ENCODE measurements around the gene DDO. TPM values are rescaled to one million over a fixed set of nuclear protein-coding genes. Genes with fewer than 3 reads are reported as not detected.

The DDO gene
- total RNA-seq, 1 donor from 2014 or later, result 6.6 TPM

DNA sequence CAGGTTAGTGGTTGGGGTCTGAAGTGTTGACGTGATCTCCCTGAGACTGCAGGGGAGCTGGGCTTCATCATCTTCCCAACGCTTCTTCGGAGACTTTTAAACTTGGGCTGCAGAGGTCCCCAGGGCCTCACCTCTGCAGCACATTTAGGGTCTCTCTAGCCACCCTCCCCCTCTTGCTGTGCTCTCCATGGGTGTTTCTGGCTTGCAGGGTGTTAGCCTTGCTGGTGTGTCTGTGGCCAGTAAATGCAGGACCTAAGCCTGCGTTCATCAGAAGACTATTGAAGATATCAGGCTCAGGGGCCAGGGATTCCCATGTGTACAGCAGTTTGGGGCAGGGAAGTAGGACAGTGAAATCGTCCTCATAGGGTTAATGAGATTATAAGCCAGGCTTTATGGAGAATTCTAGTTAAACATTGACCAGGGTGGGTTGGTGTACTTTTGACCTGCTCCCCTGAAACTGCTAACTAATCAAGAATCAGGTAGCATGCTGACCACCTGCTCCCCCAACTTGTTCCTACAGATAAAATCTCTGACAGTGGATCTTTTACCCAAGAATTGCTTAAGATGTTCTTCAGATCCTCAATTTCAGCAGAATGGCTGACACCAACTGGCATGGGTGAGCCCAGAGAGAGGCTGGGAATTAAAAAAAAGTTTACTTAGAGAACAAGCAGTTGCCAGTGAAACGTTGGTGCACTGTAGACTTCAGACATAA is 3.8 kb upstream of the DDO start:
- DNase-seq, result no peak

DNA sequence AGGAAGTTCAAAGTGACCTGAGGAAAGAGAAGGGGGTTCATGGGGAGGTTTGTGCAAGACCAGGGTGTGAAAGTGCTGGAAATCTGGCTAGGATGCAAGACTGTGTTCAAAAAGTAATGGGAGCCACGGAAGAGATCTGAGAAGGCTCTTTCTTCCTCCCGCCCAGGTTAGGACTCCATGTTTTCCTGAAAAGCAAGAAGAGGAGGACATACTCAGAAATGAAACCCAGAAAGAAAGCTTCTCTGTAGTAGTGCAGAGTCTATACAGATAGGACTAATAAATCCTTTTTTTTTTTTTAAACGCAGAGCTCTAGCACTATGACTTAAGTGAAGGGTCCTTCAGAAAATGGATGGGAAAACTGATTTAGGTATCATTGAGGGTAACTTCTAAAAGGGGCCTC is 3.2 kb upstream of the DDO start:
- no peak for DNase-seq

DNA sequence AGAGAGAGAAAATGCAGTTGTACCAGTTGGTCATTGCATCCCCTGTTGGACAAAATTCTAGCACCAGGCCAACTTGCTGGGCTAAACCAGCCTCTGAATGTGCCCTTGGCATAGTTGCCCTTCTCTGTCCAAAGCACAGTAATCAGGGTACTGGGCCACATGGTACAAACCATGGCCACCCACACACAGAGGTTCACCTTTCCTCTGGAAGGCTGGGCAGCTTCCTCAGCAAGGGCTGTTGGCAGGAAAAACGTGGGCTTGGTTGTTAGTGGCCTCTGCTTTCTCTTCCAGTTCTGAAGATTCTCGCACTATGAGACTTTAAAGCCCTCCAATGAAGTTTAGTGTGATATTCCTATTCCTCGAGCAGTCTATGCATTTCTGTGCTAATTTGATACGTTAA is 706 bp downstream of the DDO start:
- DNase-seq, result no peak

DNA sequence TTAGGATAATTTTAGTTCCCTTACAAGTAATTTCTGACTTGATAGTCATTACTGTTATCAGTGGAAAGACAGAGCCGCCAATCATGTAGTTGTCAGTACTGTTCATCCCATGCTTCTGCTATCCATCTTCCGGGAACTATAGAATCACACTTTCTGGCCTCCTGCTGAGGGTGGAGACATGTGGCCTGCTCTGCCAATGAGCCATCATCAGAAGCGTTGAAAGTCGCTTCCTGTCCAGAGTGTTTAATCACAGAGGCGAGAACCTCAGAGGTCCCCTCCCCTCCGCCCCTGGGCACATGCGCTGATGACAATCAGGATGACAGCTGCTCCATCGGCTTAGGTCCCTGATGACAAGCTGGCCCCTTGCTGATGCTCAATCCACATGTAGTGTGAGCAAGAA is 3.0 kb downstream of the DDO start:
- peak; percentile 18 for DNase-seq

DNA sequence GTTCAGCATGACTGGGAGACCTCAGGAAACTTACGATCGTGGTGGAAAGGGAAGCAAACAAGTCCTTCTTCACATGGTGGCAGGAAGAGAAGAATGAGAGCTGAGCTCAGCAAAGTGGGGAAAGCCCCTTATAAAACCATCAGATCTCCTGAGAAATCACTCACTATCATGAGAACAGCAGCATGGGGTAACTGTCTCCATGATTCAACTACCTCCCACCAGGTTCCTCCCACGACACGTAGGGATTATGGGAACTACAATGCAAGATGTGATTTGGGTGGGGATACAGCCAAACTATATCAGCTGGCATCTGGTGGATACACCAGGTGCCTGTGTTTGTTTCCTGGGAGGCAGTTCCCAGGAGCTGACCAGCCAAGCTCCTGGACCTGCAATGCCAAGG is 4.9 kb downstream of the DDO start:
- no peak for DNase-seq

DNA sequence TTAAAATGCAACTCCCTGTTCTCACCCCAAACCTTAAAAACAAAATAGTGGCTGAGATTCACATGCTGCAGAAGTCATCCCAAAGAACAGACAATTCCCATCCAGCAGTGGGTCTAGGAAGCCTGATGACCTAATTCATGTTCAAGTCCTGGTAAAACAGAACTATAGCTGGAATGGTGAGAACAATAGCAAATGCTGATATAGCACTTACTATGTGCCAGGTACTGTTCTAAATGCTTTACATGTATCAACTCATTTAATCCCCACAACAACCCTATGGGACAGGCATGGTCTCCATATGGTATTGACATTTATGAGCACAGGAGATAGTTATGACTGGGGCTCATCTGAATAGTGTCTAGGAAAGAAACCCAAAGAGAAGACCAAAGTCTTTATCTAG is 5.6 kb downstream of the DDO start:
- DNase-seq, result no peak

DNA sequence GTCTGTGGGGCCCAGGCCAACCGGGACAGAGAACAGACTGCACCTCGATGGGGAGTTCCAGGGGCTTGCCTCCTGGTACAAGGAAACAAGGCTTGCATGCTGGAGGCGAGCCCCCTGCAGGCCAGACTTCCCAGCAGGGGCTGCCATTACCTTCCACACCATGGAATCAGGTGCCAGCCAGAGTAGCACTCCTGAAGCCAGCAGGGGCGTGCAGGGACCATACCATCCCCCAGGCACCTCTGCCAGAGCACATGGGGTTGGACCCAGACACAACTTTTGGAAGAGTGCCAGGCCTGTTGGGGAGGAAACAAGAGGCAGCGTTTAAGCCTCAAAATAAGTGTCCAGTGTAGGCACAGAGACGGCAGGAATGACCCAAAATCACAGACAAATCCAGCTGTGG is 6.5 kb downstream of the DDO start:
- DNase-seq, result no peak

DNA sequence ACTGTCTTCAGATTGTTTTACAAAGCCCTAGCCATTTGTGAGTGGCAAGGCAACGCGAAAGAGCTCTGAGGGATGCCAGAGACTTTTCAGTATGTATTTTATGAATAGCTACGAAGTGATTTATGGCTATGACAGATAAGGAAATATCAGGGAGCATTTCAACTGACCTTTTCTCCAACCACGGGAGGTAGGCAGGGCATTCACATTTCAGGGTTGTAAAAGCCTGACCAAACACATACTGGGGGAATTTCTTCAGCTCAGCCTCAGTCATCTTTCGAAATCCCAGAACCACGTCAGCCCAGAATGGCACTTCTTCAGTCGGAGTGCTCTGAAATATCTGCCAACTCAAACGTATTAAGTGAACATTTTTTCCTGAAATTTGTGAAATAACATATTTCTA is 10.8 kb downstream of the DDO start:
- no peak for DNase-seq

DNA sequence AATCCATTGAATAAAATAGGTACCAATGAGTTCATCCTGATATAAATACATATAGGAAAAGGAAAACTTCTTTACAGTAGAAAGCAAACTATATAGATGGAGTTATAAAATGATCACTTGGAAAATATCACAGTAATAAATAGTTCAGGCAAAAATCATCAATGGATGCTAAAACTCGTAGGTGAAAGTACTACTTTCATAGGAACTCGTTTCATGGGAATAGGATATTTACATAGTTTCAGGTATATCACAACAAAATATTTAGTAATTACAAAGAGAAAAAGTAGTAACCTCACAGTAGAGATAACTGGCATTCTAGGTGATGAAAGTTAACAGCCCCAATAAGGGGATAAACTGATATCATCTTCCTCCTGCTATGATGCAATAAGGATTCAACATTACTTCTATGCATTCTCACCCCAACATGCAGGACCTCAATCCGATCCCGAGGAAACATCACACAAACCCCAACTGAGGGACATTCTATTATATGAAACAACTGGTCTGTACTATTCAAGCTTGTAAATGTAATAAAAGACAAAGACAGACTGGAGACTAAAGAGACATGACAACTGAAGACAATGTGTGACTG is 13.7 kb downstream of the DDO start:
- no peak for DNase-seq

DNA sequence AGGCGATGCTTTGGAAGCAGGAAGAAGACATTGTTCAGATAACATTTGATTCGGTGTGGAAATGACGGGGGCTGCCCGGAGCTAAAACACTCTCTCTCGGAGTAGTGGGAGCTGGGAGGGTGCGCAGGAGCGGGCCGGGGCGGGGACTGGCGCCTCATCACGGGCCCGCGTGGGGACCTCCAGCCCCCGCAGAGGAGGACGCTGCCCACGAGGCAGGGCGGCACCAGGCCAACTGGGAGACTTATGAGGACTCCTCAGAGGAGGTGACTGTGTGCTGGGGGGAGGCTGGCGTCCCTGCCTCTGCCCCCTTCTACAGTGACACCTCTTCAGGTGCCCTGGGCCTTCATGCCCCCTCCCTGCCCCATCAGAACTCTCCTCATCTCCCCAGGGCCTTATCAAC is 15.2 kb downstream of the DDO start:
- DNase-seq, result no peak

DNA sequence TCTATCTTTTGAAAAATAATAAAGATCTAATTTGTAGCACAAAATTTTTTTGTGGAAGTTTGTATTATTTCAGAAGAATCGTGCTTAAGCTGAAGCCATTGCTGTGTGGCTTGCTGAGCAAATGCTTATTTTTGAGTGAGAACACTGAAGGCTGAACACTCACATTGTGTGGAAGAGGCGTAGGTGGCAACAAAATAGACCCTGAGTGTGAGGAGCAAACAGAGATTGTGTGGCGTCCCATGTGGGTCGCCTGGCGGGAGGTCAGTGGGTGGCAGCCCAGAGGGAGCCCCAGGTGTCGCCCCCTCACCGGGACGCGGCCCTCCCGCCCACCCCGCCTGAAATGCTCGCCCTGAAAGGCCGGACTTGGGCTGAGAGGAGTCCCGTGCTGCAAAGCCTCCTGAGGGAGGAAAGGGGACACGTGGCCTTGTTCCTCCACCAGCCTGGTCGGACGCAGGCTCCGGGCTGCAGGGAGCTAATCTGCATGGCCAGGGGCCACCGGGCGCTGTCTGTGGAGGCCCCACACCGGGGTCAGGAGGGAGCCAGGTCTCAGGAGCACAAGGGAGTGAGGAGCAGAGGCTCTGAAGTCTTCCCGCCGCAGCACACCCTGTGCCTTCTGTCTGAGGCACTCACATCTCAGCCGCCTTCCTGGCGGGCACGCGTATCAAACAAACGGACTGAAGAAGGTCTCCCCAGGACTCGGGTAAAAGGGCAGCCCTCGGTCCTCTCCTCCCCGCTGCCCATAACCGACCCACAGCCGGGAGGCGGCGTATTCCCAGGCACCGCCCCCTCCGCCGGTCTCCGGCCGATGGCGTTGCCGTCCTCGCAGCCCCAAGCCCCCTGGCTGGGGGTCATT is 15.9 kb downstream of the DDO start:
- peak; percentile 8 for DNase-seq

DNA sequence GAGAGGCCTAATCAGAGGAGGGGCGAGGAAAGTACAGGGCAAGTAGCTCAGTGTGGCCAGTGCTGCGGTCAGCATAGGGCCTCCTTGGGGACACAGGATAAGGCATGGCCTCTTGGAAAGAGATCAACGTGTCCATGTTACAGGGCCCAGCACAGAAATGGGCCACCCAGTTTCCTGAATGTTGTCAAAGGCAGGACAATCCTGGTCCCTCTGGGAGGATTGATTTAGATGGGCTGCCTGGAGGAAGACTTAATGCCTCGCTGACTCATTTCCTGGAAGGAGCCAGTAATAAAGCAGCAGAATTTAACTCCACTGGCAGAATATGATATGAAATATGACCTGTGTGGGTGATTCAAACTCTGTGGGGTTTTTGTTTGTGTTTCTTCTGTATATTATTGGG is 16.6 kb downstream of the DDO start:
- DNase-seq, result no peak

DNA sequence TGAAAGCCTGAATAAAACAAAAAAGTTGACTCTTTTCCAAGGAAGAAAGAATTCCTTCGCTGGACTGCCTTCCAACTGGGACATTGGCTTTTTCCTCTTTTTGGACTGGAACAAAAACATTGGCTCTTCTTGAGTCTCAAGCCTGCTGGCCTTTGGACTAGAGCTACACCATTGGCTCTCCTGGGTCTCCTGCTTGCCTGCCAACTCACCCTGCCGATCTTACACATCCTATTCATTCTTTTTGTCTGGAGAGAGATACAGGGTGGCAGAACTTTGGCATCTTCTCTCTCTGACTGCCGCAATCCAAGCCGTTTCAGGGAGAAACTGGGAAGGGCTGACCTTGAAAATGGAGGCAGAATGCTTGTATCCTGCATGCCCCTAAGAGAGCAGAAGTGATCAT is 20.2 kb downstream of the DDO start:
- no peak for DNase-seq

DNA sequence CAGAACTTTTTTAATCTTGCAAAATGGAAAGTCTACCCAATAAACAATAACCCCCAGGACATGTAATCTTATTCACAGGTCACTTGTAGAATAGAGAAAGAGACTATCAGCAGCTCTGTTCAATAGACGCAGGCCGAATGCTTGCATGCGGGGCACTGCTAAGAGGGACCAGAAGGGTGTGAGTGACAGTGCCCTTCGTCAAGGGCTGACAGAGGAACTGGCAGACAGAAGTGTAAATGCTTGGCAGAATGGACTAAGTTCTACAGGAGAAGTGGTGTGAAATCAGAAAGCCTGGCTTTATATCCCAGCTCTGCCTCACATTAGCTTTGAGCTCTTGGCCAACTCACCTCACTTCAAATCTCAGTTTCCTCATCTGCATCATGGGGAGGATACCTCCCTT is 21.0 kb downstream of the DDO start:
- no peak for DNase-seq

DNA sequence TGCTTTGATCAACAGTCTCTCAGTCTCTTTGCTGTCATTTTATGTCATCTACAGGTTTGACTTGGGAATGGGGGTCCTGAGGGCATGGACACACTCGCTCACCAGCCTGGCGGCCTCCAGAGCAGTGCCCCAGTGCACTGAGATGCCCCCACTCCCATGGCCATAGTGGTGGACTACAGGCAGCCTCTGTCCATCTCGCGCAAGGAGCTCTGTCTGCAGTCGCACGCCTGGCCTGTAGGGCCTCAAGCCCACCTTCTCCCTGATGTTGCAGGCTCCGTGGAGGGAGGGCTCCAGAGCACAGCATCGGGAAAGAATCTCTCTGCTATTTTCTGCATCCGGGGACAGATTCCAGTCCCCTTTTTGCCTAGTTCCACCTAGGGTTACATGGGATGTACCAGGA is 22.6 kb downstream of the DDO start:
- no peak for DNase-seq

DNA sequence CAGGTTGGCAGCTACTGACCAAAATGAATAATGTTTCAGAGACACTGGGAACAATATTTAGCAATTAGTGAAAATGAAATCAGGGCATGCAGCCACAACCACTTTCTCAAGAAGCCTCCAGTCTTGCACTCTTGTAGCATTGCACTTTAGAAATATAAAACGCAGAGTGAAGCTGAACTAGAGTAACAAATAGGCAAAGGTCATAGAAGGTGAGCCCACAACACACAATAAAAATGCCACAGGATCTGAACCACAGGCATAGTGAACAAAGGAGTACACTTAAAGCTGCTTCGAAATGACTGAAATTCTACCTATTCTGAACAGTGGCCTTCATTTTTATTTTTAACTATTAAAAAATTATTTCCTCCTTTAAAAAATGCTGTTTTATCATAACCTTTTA is 25.0 kb downstream of the DDO start:
- DNase-seq, result no peak

DNA sequence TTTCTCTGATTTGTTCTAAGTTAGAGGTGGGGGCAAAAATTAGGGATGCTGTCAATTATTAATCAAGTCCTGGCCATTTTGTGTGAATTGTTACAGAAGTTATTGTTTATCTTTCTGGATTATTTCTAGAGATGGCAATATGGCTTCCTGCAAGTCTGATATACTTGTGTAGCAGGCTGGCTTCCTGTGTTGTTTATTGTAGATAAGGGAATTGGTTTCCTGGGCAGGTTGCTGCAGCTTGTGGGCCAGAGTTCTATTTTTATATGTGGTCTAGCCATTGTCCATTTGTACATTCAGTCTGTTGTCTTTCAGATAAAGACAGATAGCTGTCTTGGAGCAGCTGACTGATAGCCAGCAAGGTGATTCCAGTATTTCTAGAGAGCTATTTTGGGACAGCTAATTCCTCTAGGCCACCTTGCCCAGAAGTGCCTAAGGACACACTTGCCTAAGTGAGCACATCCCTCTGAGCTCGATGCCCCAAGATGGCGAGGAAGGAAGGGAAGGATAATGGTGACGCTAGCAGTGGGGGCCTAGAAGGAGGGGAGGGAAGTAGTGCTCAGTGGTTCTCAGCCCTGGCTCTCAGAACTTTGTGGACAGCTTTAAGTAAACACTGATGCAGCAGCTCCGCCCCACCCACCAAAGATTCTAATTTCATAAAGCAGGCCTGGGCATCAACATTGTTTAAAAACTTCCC is 25.5 kb downstream of the DDO start:
- no peak for DNase-seq

DNA sequence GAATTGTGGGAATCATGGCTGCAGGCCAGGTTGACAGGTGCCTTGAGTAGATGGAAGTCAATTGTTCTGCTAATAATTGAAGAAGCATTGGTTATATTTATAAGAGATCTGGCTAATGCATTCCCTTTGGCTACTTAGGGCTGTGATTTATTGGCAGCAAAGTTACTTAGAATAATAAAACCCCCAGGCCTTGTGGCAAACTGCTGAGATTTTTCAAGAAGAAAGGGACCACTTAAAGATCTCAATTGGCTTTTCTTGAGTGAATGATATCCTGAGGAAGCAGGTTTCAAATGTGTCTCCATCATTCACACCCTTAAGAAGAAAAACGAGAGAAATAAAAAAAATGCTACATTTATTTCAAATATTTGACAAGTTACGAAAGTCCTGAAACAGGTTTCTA is 27.4 kb downstream of the DDO start:
- DNase-seq, result no peak

DNA sequence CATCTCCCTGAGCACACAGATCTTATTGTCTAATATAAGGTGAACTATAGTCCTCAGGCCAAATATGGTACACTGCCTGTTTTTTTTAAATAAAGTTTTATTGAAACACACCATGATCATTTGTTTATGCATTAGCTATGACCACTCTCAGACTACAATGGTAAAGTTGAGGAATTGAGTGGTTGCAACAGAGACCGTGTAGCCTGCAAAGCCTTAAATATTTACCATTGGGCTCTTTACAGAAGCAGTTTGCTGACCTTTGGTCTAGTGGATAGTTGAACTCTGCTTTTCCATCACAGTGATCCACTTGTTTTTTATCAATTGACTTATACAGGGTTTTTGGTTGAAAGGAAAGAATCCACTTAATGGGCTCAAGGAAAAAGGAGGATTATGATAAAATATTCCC is 29.9 kb downstream of the DDO start:
- DNase-seq, result no peak

DNA sequence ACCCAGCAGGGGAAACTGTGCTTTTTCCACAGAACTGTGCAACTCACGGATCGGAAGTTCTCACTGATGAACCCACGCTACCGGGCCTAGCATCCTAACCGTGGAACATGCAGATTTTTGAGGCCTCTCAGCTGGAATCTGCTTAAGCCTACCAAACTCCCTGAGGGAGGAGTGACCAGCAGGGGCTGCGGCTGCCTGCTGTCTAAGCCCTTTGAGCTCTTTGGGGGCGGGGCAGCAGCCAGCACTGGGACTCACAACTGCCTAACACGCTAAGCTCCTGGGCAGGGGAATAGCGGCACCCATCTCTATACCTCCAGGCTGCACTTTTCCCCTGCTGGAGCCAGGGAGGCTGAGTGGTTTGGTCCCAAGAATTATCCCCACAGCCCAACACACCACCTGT is 36.8 kb downstream of the DDO start:
- no peak for DNase-seq

DNA sequence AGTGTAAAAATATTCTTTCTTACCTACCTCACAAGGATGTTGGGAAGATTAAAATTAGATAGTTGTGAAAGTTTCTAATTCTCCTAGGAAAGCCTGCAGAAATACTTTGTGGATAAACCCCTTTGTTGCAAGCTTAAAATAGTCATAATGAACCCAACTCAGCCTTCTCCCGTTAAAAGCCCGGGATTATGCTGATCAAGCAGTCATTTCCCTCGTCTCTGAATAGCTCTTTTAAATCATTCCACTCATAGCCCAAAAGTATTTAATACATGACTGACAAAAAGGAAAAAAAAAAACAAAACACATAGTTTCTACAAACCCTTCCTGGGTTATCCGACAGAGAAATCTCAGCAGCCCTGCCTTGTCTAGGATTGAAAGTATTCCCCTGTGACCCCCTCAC is 46.3 kb downstream of the DDO start:
- DNase-seq, result no peak

DNA sequence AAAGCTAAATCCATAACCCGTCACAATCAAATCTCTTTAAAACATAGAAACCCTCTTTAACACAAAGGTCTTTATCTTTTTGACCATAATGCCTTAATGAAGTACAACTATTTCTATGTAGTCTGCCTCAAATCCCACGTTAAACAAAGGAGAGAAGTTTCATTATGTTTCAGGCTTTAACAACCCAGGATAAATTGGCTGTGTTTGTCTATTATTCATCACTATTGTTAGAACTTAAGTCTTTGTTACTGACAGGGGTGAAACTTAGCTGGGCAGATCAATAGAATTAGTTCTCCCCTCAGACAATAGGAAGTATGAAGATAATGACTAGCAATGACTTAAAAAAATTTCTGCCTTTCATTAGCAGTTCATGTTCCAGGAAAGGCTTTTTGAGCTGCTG is 47.1 kb downstream of the DDO start:
- no peak for DNase-seq

DNA sequence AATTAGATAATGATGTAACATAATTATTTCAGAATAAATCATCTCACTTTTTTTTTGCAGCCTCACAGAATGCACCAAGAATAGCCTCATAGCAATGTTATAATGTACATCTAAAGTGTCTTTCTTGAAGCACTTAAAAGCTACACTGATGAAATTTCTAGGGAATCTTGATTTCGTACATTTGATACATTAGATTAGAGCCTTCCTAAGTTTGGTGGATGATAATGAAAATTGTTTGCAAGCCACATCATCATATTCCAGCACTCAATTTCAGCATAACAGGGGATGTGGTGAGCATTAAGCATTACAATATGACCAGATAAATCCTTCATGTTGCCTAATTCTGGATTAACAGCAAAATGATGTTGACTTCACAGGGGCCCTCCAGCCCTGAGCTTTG is 47.5 kb downstream of the DDO start:
- no peak for DNase-seq

Measured in tongue (tissue), 2 donors.